Measurements from ENCODE around the gene ITPR1. TPM values are rescaled to one million over a fixed set of nuclear protein-coding genes. Genes with fewer than 3 reads are reported as not detected.

The ITPR1 gene
- total and polyA plus RNA-seq, 2 experiments from 2014 or later = 17.6 to 28.8 TPM

GRCh38 chr3:4517643-4518311 lies 24.6 kb downstream of the ITPR1 start:
- no peaks in the 10 kb centered on the region for H3K36me3 ChIP-seq
- H3K27ac ChIP-seq = no peak overlapping the region
- no peaks in the 10 kb centered on the region for H3K27me3 ChIP-seq
- H3K4me3 ChIP-seq = no peak overlapping the region
- no peaks in the 10 kb centered on the region for H3K9me3 ChIP-seq (ENCODE audit: low read depth)
- DNase-seq (ENCODE audit: low read depth in 1 of 2, low spot score in 1 of 2) = no peak
- TF ChIP-seq CTCF (IDR thresholded peaks at IDR 0.05; ENCODE audit: low read depth, low read length) = no peak
- peaks cover 37% of the 10 kb centered on the region for H3K4me1 ChIP-seq (ENCODE audit: low read depth)

GRCh38 chr3:4520033-4520816 lies 27.1 kb downstream of the ITPR1 start:
- Histone ChIP-seq H3K27me3 (no peaks in the 10 kb centered on the region), H3K27ac (no peak overlapping the region), H3K4me3 (no peak overlapping the region), H3K4me1 (ENCODE audit: low read depth) (peaks cover 37% of the 10 kb centered on the region), H3K36me3 (no peaks in the 10 kb centered on the region), H3K9me3 (ENCODE audit: low read depth) (no peaks in the 10 kb centered on the region)
- TF ChIP-seq CTCF (IDR thresholded peaks at IDR 0.05; ENCODE audit: low read depth, low read length) = no peak
- no peak for DNase-seq (ENCODE audit: low read depth in 1 of 2, low spot score in 1 of 2)

GRCh38 chr3:4522947-4523346 lies 29.8 kb downstream of the ITPR1 start:
- H3K27ac ChIP-seq = peak overlapping the region; percentile 83
- no peak for DNase-seq (ENCODE audit: low read depth in 1 of 2, low spot score in 1 of 2)
- no peaks in the 10 kb centered on the region for H3K36me3 ChIP-seq
- H3K27me3 ChIP-seq = no peaks in the 10 kb centered on the region
- H3K4me3 ChIP-seq = no peak overlapping the region
- H3K9me3 ChIP-seq (ENCODE audit: low read depth) = no peaks in the 10 kb centered on the region
- peaks cover 33% of the 10 kb centered on the region for H3K4me1 ChIP-seq (ENCODE audit: low read depth)
- no peak for TF ChIP-seq CTCF (IDR thresholded peaks at IDR 0.05; ENCODE audit: low read depth, low read length)

GRCh38 chr3:4523710-4524698 lies 30.9 kb downstream of the ITPR1 start:
- no peak for TF ChIP-seq CTCF (IDR thresholded peaks at IDR 0.05; ENCODE audit: low read depth, low read length)
- Histone ChIP-seq H3K27me3 (no peaks in the 10 kb centered on the region), H3K4me1 (ENCODE audit: low read depth) (peaks cover 44% of the 10 kb centered on the region), H3K27ac (peak overlapping the region; percentile 83), H3K9me3 (ENCODE audit: low read depth) (no peaks in the 10 kb centered on the region), H3K4me3 (no peak overlapping the region), H3K36me3 (no peaks in the 10 kb centered on the region)
- peak; percentile 44 to 88 for DNase-seq (ENCODE audit: low read depth in 1 of 2, low spot score in 1 of 2)

- Histone ChIP-seq H3K4me1 (ENCODE audit: low read depth) (peaks cover 46% of the 10 kb centered on the region), H3K9me3 (ENCODE audit: low read depth) (no peaks in the 10 kb centered on the region), H3K27ac (no peak overlapping the region), H3K4me3 (no peak overlapping the region), H3K36me3 (no peaks in the 10 kb centered on the region), H3K27me3 (no peaks in the 10 kb centered on the region)
- TF ChIP-seq CTCF (IDR thresholded peaks at IDR 0.05; ENCODE audit: low read depth, low read length) = no peak
- no peak for DNase-seq (ENCODE audit: low read depth in 1 of 2, low spot score in 1 of 2)
These were observed 32.5 kb downstream of the ITPR1 start for GRCh38 chr3:4525560-4526223.
